Measurements from ENCODE around the gene PPARD. TPM values are rescaled to one million over a fixed set of nuclear protein-coding genes. Genes with fewer than 3 reads are reported as not detected.

Gene PPARD
- total RNA-seq, 1 donor from 2014 or later: 29.1 TPM

DNA sequence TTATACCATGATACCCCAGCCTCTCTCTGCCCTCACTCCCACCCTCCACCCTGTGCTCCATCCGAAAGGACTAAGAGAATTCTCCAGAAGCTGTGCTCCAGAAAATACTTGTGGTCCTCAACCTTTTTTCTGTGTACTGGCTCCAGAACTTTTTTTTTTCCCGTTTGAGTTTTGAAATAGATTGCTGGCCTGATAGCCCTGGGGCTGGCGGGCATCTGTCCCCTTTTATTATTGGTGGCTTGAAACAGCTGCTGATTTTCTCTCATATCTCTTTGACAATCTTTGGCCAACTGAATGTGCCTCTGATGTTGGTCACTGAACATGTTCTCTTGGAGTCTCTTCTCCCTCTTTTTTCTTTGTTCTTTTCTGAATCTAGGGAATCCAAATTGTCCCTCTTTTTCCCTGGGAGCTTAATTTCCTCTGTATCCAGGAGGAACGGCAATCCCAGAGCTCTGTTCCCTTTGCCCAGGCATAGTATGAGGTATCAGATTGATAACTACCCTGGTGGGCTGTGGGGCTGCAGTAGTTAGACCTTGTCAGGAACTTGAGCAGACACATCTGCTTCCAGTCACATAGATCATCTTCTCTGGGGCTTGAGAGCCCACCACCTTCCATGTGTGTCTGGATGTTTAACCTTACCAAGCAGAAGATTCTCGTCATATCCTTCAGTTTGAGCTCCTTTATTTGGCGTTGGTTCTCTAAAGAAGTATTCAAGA, 1.6 kb downstream of the PPARD start:
- H3K27ac Mint-ChIP-seq: peak overlapping the region; percentile 67
- intact Hi-C loops (cut with micrococcal nuclease): no loop called here

DNA sequence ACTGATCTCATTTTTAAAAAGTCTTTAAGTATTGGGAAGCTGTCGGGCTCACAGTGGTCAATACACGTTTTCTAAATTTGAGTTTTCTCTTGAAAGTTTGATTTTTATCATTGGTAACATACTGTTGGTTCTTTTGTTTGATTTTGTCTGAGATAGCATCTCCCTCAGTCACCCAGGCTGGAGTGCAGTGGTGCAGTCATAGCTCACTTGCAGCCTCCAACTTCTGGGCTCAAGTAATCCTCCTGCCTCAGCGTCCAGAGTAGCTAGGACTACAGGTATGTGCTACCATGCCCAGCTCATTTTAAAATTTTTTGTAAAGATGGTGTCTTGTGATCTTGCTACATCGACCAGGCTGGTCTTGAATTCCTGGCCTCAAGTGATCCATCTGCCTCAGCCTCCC, 9.1 kb downstream of the PPARD start:
- DNase-seq (ENCODE audit: low spot score): no peak
- Mint-ChIP-seq H3K27me3 (ENCODE audit: low read depth) (no peaks in the 10 kb centered on the region), H3K9me3 (no peaks in the 10 kb centered on the region), H3K4me1 (ENCODE audit: low read depth) (peaks cover 17% of the 10 kb centered on the region), H3K36me3 (ENCODE audit: low read depth) (peaks cover 76% of the 10 kb centered on the region), H3K4me3 (ENCODE audit: low read depth) (no peak overlapping the region), H3K27ac (no peak overlapping the region)
- intact Hi-C loops (cut with micrococcal nuclease): no loop called here

More for the DNA sequence above, 1.6 kb downstream of the PPARD start:
- Mint-ChIP-seq H3K36me3 (ENCODE audit: low read depth) (peaks cover 39% of the 10 kb centered on the region), H3K4me3 (ENCODE audit: low read depth) (peak overlapping the region; percentile 98), H3K27me3 (ENCODE audit: low read depth) (no peaks in the 10 kb centered on the region), H3K4me1 (ENCODE audit: low read depth) (peaks cover 36% of the 10 kb centered on the region), H3K9me3 (no peaks in the 10 kb centered on the region)
- no peak for DNase-seq (ENCODE audit: low spot score)

DNA sequence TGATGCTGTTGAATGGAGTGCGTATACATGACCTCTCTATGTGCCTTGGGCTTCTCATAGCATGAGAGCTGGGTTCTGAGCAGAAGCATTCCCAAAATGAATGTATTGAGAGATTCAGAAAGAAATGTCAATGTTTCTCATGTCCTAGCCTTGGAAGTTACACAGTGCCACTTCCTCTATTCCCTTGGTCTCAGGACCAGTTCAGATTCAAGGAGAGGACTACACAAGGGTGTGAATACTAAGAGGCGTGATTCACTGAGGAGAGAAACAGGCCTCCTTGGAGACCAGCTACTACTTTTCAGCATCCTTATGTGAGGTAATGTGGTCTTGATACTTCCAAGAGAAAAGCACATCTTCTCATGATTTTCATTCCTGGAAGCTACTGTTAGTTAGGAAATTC, 10.4 kb downstream of the PPARD start:
- Mint-ChIP-seq H3K4me3 (ENCODE audit: low read depth) (no peak overlapping the region), H3K4me1 (ENCODE audit: low read depth) (peaks cover 17% of the 10 kb centered on the region), H3K27me3 (ENCODE audit: low read depth) (no peaks in the 10 kb centered on the region), H3K27ac (peak overlapping the region; percentile 11), H3K9me3 (no peaks in the 10 kb centered on the region), H3K36me3 (ENCODE audit: low read depth) (peaks cover 84% of the 10 kb centered on the region)
- no peak for DNase-seq (ENCODE audit: low spot score)
- intact Hi-C loops (cut with micrococcal nuclease): no loop called here

DNA sequence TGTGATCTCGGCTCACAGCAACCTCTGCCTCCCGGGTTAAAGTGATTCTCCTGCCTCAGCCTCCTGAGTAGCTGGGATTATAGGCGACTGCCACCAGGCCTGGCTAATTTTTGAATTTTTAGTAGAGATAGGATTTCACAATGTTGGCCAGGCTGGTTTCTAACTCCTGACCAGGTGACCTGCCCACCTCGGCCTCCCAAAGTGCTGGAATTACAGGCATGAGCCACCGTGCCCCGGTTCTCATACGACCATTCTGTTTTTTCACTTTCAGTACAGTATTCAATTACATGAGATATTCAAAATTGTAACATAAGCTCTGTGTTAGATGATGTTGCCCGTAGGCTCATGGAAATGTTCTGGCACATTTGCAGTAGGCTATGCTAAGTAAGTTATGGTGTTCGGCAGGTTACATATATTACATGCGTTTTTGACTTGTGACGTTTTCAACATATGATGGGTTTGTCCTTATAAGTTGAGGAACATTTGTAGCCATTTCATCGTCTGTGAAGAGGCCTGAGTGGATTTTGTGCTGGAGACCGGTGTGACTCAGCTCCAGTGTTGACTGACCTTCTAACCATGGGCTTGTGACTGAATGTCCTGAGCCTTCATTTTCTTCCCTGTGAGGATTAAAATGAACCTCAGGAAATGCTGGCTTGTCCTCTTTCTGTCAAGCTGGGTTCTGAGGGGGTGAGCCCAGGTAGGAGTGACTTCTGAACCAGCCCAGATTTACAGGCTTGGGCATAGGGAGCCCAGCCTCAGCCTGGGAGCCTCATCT, 12.2 kb downstream of the PPARD start:
- Mint-ChIP-seq H3K4me3 (ENCODE audit: low read depth) (no peak overlapping the region), H3K9me3 (no peaks in the 10 kb centered on the region), H3K27me3 (ENCODE audit: low read depth) (no peaks in the 10 kb centered on the region), H3K36me3 (ENCODE audit: low read depth) (peaks cover 84% of the 10 kb centered on the region), H3K27ac (no peak overlapping the region), H3K4me1 (ENCODE audit: low read depth) (peaks cover 20% of the 10 kb centered on the region)
- intact Hi-C loops (cut with micrococcal nuclease): no loop called here
- DNase-seq (ENCODE audit: low spot score): no peak

DNA sequence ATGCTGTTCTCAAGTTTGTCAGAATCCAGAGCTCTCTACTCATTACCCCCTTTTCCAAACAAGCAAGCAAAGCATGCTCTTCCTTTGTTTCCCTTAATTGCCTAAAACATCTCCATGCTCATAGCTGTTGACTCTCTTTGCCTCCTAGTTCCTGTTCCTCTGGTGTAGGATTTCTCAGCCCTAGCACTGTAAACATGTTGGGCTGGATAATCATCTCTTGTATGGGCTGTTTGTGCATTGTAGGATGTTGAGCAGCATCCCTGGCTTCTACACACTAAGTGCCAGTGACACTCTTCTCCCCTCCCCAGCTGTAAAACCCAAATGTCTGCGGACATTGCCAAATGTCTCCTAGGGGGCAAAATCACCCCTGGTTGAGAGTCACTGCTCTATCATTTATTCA, 14.0 kb downstream of the PPARD start:
- H3K4me3 Mint-ChIP-seq (ENCODE audit: low read depth): no peak overlapping the region
- intact Hi-C loops (cut with micrococcal nuclease): no loop called here
- H3K27ac Mint-ChIP-seq: no peak overlapping the region
- DNase-seq (ENCODE audit: low spot score): no peak
- H3K36me3 Mint-ChIP-seq (ENCODE audit: low read depth): peaks cover 68% of the 10 kb centered on the region
- H3K27me3 Mint-ChIP-seq (ENCODE audit: low read depth): no peaks in the 10 kb centered on the region
- no peaks in the 10 kb centered on the region for H3K9me3 Mint-ChIP-seq
- H3K4me1 Mint-ChIP-seq (ENCODE audit: low read depth): peaks cover 14% of the 10 kb centered on the region

DNA sequence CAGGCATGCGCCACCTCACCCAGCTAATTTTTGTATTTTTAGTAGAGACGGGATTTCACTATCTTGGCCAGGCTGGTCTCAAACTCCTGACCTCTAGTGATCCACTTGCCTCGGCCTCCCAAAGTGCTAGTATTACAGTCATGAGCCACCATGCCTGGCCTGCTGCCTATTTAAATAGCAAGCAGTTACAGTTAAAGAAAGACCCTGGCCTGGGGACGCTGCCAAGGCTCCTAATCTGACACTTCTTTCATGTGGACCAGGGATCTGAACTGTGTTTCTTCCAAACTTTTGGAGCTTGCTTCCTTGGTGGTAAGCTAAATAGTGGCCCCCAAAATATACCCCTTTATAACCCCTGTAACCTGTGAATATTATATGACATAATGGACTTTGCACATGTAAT, 15.3 kb downstream of the PPARD start:
- Mint-ChIP-seq H3K4me3 (ENCODE audit: low read depth) (no peak overlapping the region), H3K36me3 (ENCODE audit: low read depth) (peaks cover 58% of the 10 kb centered on the region), H3K27ac (no peak overlapping the region), H3K4me1 (ENCODE audit: low read depth) (peaks cover 12% of the 10 kb centered on the region), H3K9me3 (no peaks in the 10 kb centered on the region), H3K27me3 (ENCODE audit: low read depth) (no peaks in the 10 kb centered on the region)
- intact Hi-C loops (cut with micrococcal nuclease): no loop called here
- DNase-seq (ENCODE audit: low spot score): no peak

DNA sequence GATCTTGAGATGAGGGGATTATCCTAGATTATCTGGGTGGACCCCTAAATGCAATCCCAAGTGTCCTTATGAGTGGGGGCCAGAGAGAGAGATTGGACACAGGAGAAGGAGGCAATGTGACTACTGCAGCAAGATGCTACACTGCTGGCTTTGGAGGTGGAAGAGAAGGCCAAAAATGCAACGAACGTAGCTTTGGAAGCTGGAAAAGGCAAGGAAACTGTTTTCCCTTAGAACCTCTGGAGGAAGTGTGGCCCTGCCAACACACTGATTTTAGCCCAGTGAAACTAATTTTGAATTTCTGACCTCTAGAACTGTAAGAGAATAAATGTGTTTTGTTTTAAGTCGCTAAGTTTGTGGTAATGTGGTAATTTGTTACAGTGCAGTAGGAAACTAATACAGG, 15.7 kb downstream of the PPARD start:
- Mint-ChIP-seq H3K36me3 (ENCODE audit: low read depth) (peaks cover 54% of the 10 kb centered on the region), H3K4me1 (ENCODE audit: low read depth) (peaks cover 13% of the 10 kb centered on the region), H3K9me3 (no peaks in the 10 kb centered on the region), H3K27ac (peak overlapping the region; percentile 2), H3K4me3 (ENCODE audit: low read depth) (no peak overlapping the region), H3K27me3 (ENCODE audit: low read depth) (no peaks in the 10 kb centered on the region)
- no peak for DNase-seq (ENCODE audit: low spot score)
- intact Hi-C loops (cut with micrococcal nuclease): no loop called here

DNA sequence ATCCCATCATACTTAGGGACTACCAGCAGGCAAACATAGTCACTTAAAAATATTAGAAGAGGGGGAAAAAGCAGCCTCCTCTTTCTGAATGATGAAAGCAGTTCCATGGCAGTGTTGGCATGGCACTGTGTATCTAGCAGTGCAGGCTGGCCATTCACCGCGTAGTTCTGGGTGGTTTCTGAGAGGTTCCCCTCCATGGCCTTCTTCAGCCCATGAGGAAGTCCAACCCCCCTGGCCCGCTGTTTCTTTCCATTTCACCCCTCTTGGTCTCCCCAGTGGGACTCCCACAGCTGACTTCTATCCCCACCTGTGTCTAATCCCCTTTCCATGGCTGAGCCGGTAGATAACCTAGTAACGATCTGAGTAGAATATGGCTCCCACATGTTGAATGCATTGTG, 17.0 kb downstream of the PPARD start:
- Mint-ChIP-seq H3K4me1 (ENCODE audit: low read depth) (peaks cover 13% of the 10 kb centered on the region), H3K27ac (no peak overlapping the region), H3K9me3 (no peaks in the 10 kb centered on the region), H3K4me3 (ENCODE audit: low read depth) (no peak overlapping the region), H3K27me3 (ENCODE audit: low read depth) (no peaks in the 10 kb centered on the region), H3K36me3 (ENCODE audit: low read depth) (peaks cover 47% of the 10 kb centered on the region)
- no peak for DNase-seq (ENCODE audit: low spot score)
- intact Hi-C loops (cut with micrococcal nuclease): no loop called here

DNA sequence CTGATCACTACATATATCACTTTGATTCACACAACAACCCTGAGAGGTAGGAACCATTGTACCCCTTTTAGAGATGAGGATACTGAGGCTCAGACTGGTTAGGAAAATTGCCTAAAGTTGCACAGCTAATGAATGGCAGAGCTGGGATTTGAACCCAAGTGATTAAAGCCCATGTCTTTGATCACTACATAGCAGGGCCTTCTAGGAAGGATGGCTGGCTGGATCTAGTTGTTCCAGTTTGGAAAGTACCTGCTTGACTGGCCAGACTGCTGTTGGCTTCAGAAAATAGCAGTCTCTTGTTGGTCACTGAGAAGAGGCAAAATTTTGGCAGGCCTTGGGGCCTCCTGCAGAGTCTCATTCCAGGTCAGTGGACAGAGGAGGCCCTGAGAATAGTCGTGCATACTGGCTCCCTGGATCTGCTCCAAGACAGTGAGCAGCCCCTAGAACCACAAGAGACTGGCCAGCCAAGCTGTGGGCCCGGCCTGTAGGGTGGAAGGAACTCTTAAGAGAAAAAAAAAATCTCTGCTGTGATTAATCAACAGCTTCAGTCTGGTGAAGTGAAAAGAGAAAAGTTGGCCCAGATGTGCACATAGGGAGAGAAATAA, 17.5 kb downstream of the PPARD start:
- Mint-ChIP-seq H3K27ac (no peak overlapping the region), H3K36me3 (ENCODE audit: low read depth) (peaks cover 42% of the 10 kb centered on the region), H3K4me3 (ENCODE audit: low read depth) (no peak overlapping the region), H3K27me3 (ENCODE audit: low read depth) (no peaks in the 10 kb centered on the region), H3K9me3 (no peaks in the 10 kb centered on the region), H3K4me1 (ENCODE audit: low read depth) (peaks cover 13% of the 10 kb centered on the region)
- intact Hi-C loops (cut with micrococcal nuclease): no loop called here
- no peak for DNase-seq (ENCODE audit: low spot score)

DNA sequence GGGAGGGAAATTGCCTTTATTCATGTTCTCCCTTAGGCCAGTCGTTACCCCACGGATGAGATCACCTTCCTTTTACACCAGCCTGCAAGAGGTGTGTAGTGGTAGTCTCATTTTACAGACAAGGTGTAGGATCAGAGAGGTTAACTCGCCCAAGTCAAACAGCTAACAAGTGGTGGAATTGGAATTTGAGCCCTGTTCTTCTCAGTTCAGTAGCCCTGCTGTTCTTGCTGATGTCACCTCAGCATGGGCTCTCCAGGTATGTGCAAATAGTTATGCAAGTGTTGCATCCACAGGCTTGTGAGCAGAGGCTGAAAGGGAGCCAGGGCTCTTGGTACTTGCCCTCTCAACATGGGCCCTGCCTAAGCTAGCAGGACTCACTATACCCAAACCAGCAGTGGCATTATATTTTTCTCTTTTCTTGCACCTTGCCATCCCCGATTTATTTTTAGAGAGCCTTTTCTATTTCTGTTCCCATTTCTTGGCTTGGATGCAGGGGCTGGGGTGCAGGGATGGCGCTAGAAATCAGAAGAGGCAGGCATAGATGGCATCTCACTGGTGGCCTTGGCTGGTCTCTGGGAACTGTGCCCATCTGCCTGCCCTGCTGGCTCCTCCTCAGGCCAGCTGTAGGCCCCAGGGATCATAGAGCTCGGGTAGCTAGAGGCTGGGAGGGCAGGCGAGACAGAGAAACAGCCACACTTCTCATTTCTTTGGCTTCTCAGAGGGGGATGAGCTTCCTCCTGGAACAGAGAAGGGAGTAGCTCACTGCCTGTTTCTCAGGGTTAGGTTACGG, 18.2 kb downstream of the PPARD start:
- Mint-ChIP-seq H3K9me3 (no peaks in the 10 kb centered on the region), H3K27me3 (ENCODE audit: low read depth) (no peaks in the 10 kb centered on the region), H3K27ac (no peak overlapping the region), H3K4me1 (ENCODE audit: low read depth) (peaks cover 13% of the 10 kb centered on the region), H3K36me3 (ENCODE audit: low read depth) (peaks cover 38% of the 10 kb centered on the region), H3K4me3 (ENCODE audit: low read depth) (no peak overlapping the region)
- intact Hi-C loops (cut with micrococcal nuclease): no loop called here
- no peak for DNase-seq (ENCODE audit: low spot score)

DNA sequence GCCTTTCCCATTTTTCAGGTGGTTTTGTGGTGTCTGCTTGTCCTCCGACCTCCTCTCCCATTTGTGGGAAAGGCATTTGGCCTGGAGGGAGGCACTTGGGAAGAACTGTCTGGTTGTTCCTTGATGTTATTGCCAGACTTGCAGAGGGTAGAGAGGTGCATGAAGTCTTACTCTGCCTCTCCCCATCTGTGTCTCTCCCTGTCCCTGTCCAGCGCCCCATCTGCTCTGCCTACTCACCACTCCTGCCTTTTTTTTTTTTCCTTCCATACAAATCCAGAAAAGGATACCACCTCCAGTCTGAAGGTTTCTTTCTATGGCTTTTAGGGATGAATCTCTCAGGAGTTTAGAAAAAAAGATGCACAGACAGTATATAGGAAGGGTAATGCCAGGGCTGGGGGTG, 19.8 kb downstream of the PPARD start:
- Mint-ChIP-seq H3K4me1 (ENCODE audit: low read depth) (peaks cover 22% of the 10 kb centered on the region), H3K4me3 (ENCODE audit: low read depth) (no peak overlapping the region), H3K27ac (no peak overlapping the region), H3K9me3 (no peaks in the 10 kb centered on the region), H3K36me3 (ENCODE audit: low read depth) (peaks cover 33% of the 10 kb centered on the region), H3K27me3 (ENCODE audit: low read depth) (no peaks in the 10 kb centered on the region)
- intact Hi-C loops (cut with micrococcal nuclease): no loop called here
- no peak for DNase-seq (ENCODE audit: low spot score)

DNA sequence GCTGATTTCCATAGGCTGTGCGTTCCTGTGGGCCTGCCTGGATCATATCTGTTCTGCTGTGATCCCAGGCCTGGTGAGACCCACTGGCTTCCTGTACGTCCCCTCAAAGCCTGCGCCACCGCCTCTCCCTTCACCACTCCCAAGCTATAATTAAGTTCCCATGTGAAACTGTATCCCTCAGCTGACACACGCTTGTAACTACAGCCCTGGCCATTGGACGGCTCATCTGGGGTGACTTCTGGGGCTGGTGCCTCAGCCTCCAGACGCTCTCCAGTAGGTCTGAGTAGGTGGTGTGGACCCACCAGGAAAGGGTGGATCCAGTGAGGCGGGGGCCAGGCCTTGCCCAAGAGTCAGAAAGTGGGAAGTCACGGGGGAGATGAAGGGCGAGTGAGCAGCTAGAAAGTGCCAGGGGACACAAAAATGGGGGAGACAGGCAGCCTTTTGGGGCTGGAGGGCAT, 21.0 kb downstream of the PPARD start:
- H3K4me1 Mint-ChIP-seq (ENCODE audit: low read depth): peaks cover 24% of the 10 kb centered on the region
- no peaks in the 10 kb centered on the region for H3K27me3 Mint-ChIP-seq (ENCODE audit: low read depth)
- H3K36me3 Mint-ChIP-seq (ENCODE audit: low read depth): peaks cover 28% of the 10 kb centered on the region

More for the DNA sequence above, 21.0 kb downstream of the PPARD start:
- no peak overlapping the region for H3K4me3 Mint-ChIP-seq (ENCODE audit: low read depth)
- H3K9me3 Mint-ChIP-seq: no peaks in the 10 kb centered on the region
- intact Hi-C loops (cut with micrococcal nuclease): no loop called here
- no peak for DNase-seq (ENCODE audit: low spot score)
- no peak overlapping the region for H3K27ac Mint-ChIP-seq
